Common myeloid progenitor, CD34-positive (primary cell): ENCODE measurements around the gene SLC40A1.

Experiments used
- CTCF ChIA-PET: fragments of 350-600 bp; sonication (Branson Sonifier 250); formaldehyde crosslinking; loops from one replicate; lab custom pipeline; 2021; ENCODE audit warnings: antibody characterized with exemption; lab: Charles Lee
- POLR2A ChIA-PET: fragments of 350-600 bp; sonication (Branson Sonifier 250); formaldehyde crosslinking; loops from one replicate; lab custom pipeline; 2021; ENCODE audit warnings: antibody characterized with exemption; lab: Charles Lee
- DNase-seq, 3 donors: peaks; one replicate each; pipeline versions ENCODE4 v3.0.0 to v3.0.0-alpha.2; 2013
- H3K27ac ChIP-seq, 2 experiments: 1 replicate in 1 of 2; 2 replicates in 1 of 2; pipeline ENCODE4 v1.7.0; 2013; ENCODE audit warnings: inconsistent platforms in 2 of 2, low read length in 2 of 2, mild to moderate bottlenecking in 2 of 2, low read depth in 1 of 2, moderate library complexity in 1 of 2; ENCODE audit not compliant: severe bottlenecking in 2 of 2, insufficient read depth in 1 of 2, poor library complexity in 1 of 2
- H3K27me3 ChIP-seq, 5 experiments: replicated peaks in 2 of 5; 1 replicate in 3 of 5; 2 replicates in 2 of 5; pipeline versions ENCODE4 v1.6.1 to v1.7.0; 2013; ENCODE audit warnings: low read length in 4 of 5, mild to moderate bottlenecking in 2 of 5, moderate library complexity in 2 of 5, inconsistent platforms in 1 of 5; ENCODE audit not compliant: insufficient read depth in 5 of 5, control insufficient read depth in 4 of 5
- H3K36me3 ChIP-seq, 4 experiments: 1 replicate in 2 of 4; 2 replicates in 2 of 4; pipeline versions ENCODE4 v1.6.1 to v1.7.0; 2013; ENCODE audit warnings: low read length in 3 of 4, control low read depth in 1 of 4, mild to moderate bottlenecking in 1 of 4; ENCODE audit not compliant: control insufficient read depth in 4 of 4, insufficient read depth in 4 of 4
- H3K4me1 ChIP-seq, 4 experiments: 1 replicate in 3 of 4; 2 replicates in 1 of 4; pipeline versions ENCODE4 v1.6.1 to v1.7.1; 2013; ENCODE audit warnings: low read length in 3 of 4, mild to moderate bottlenecking in 3 of 4, control low read depth in 1 of 4, inconsistent platforms in 1 of 4, moderate library complexity in 1 of 4; ENCODE audit not compliant: control insufficient read depth in 4 of 4, insufficient read depth in 4 of 4; ENCODE audit errors: control extremely low read depth in 1 of 4
- H3K4me3 ChIP-seq, 7 experiments: 1 replicate in 4 of 7; 2 replicates in 3 of 7; pipeline versions ENCODE4 v1.5.1 to v1.7.0; 2013; ENCODE audit warnings: mild to moderate bottlenecking in 7 of 7, low read length in 6 of 7, moderate library complexity in 6 of 7, inconsistent platforms in 2 of 7, low read depth in 2 of 7, control low read depth in 1 of 7; ENCODE audit not compliant: insufficient read depth in 4 of 7, control insufficient read depth in 1 of 7; ENCODE audit errors: extremely low read depth in 1 of 7
- H3K9me3 ChIP-seq, 5 experiments: 1 replicate in 4 of 5; 2 replicates in 1 of 5; pipeline versions ENCODE4 v1.6.1 to v1.7.1; 2013; ENCODE audit warnings: low read length in 4 of 5, mild to moderate bottlenecking in 2 of 5, inconsistent platforms in 1 of 5, low read depth in 1 of 5, moderate library complexity in 1 of 5; ENCODE audit not compliant: control insufficient read depth in 4 of 5, insufficient read depth in 2 of 5; ENCODE audit errors: control extremely low read depth in 1 of 5
- WGBS: methylation state at CpG from one replicate; pipeline ENCODE4 v1.1.5; 2013; ENCODE audit not compliant: insufficient coverage; 5-methylcytosine and 5-hydroxymethylcytosine counted together

SLC40A1 gene

GRCh38 chr2:189577121-189577520 lies 3.5 kb downstream of the SLC40A1 start:
- CTCF ChIA-PET = interaction anchor here (0.8 to 5.0 kb wide), 9 partner anchors 19 to 113 kb away, joined by 3 to 20 read pairs (median 3); partner anchors contain the start of gene ASNSD1
- H3K4me1 ChIP-seq = peaks cover 16 to 77% (median 31%) of the 10 kb centered on the region in 4 experiments
- H3K36me3 ChIP-seq = peaks cover 11 to 46% (median 32%) of the 10 kb centered on the region in 4 experiments
- H3K4me3 ChIP-seq = peak overlapping the region in 4 of 7 experiments; percentile 5 to 97 (median 64)
- POLR2A ChIA-PET = interaction anchor here (0.6 kb wide), 1 partner anchor 9 kb away, joined by 3 read pairs; no protein-coding TSS in a partner anchor
- no peaks in the 10 kb centered on the region for H3K27me3 ChIP-seq
- peak overlapping the region in 1 of 2 experiments; percentile 27 for H3K27ac ChIP-seq
- 100% methylated on average over 2 of the region's 5 CpGs for WGBS
- H3K9me3 ChIP-seq = no peaks in the 10 kb centered on the region
- DNase-seq = no peak

DNA sequence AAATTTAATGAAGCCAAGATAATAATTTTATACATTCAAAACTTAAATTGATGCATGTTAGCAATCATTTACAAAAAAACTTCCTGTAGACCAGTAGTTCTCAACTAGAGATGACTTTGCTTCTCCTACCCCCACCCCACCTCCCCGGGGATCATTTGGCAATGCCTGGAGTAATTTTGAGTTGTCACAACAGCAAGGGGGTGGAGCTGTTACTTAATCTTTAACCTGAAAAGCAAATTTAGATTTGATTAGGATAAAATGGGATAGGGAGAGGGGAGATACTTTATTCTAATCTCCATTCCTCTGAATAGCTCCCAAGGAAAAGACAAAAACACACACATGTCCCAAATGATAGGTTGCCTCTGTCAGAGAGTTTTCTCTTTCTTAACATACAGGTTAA lies 4.2 kb downstream of the SLC40A1 start:
- Histone ChIP-seq H3K27me3 (no peaks in the 10 kb centered on the region), H3K36me3 (peaks cover 12 to 53% (median 35%) of the 10 kb centered on the region in 4 experiments), H3K27ac (peak overlapping the region in 1 of 2 experiments; percentile 46), H3K4me1 (peaks cover 13 to 70% (median 27%) of the 10 kb centered on the region in 4 experiments), H3K4me3 (peak overlapping the region in 3 of 7 experiments; percentile 37 to 97 (median 86)), H3K9me3 (no peaks in the 10 kb centered on the region)
- peak in 1 of 3 donors; percentile 35 for DNase-seq
- CTCF ChIA-PET = interaction anchor here (0.9 to 5.0 kb wide), 7 partner anchors 36 to 112 kb away, joined by 3 to 20 read pairs (median 3); partner anchors contain the start of gene ASNSD1
- POLR2A ChIA-PET = interaction anchor here (0.6 kb wide), 1 partner anchor 9 kb away, joined by 3 read pairs; no protein-coding TSS in a partner anchor
- no CpG with 5 or more reads among the region's 1 CpG for WGBS

GRCh38 chr2:189574793-189575475 lies 5.7 kb downstream of the SLC40A1 start:
- Histone ChIP-seq H3K4me1 (peaks cover 8 to 67% (median 21%) of the 10 kb centered on the region in 4 experiments), H3K4me3 (peak overlapping the region in 2 of 7 experiments; percentile 9 to 42), H3K36me3 (peaks cover 12 to 67% (median 38%) of the 10 kb centered on the region in 4 experiments), H3K27ac (peak overlapping the region; percentile 2 to 56), H3K9me3 (no peaks in the 10 kb centered on the region), H3K27me3 (no peaks in the 10 kb centered on the region)
- ChIA-PET POLR2A (no interaction called here), CTCF (interaction anchor here (1.9 kb wide), 1 partner anchor 109 kb away, joined by 6 read pairs; no protein-coding TSS in a partner anchor)
- no peak for DNase-seq
- 48% methylated on average over 2 of the region's 5 CpGs for WGBS

DNA sequence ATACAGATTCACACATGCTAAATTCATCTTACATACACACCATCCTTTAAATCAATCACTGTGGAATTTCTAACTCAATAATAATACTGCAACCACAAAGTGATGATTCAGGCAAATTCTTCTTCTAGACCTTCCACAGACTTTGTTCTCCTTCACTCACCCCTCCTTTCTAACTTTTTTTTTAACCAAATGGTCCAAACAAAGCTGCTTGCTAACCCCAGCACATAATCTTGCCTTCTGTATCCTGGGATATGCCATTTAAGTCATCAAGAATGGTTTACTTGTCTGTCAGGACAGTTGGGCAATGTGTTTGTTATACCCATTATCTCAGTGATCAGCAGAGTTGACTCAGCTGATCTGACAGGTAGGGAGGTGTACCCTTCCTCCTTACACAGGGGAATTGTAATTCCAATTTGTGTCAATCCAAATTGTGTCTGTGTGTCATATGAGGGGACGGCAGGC lies 10.0 kb downstream of the SLC40A1 start:
- H3K36me3 ChIP-seq = peaks cover 20 to 89% (median 36%) of the 10 kb centered on the region in 4 experiments
- H3K4me1 ChIP-seq = peaks cover 9 to 34% (median 15%) of the 10 kb centered on the region in 4 experiments
- H3K27me3 ChIP-seq = no peaks in the 10 kb centered on the region
- ChIA-PET CTCF (interaction anchor here (0.5 to 1.6 kb wide), 4 partner anchors 11 to 102 kb away, joined by 3 to 4 read pairs (median 3); no protein-coding TSS in a partner anchor), POLR2A (interaction anchor here (0.8 kb wide), 1 partner anchor 127 kb away, joined by 5 read pairs; no protein-coding TSS in a partner anchor)
- WGBS = no CpG with 5 or more reads among the region's 1 CpG
- peak overlapping the region in 1 of 2 experiments; percentile 8 for H3K27ac ChIP-seq
- no peak overlapping the region for H3K4me3 ChIP-seq
- no peaks in the 10 kb centered on the region for H3K9me3 ChIP-seq
- DNase-seq = no peak

GRCh38 chr2:189569295-189569910 lies 11.2 kb downstream of the SLC40A1 start:
- Histone ChIP-seq H3K4me1 (peaks cover 9 to 23% (median 12%) of the 10 kb centered on the region in 4 experiments), H3K27me3 (no peaks in the 10 kb centered on the region), H3K36me3 (peaks cover 24 to 89% (median 32%) of the 10 kb centered on the region in 4 experiments), H3K4me3 (peak overlapping the region in 1 of 7 experiments; percentile 25), H3K27ac (peak overlapping the region in 1 of 2 experiments; percentile 28), H3K9me3 (no peaks in the 10 kb centered on the region)
- no peak for DNase-seq
- ChIA-PET POLR2A (no interaction called here), CTCF (interaction anchor here (1.1 to 2.2 kb wide), 5 partner anchors 9 to 101 kb away, joined by 3 to 5 read pairs (median 4); partner anchors contain the start of gene SLC40A1)
- no CpG with 5 or more reads among the region's 1 CpG for WGBS

DNA sequence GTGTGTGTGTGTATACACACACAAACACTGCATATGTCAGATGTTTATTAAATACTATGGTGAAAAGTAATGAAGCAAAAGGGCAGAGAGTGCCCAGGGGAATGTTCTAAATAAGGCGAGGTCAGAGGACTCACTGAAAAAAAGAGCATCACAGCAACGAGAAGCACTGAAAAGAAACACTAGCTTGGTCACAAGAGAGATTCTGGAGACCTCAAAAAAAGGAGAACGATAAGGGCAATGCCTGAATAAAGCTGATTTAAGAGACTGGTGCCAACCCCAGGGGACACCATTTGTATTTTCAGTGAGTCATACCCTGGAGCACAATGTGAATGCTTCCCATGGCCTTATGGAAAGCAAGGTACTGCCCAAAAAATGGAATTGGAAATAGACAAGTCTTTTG lies 14.5 kb downstream of the SLC40A1 start:
- ChIA-PET POLR2A (interaction anchor here (0.7 kb wide), 1 partner anchor 97 kb away, joined by 3 read pairs; no protein-coding TSS in a partner anchor), CTCF (interaction anchor here (1.1 to 2.2 kb wide), 3 partner anchors 59 to 85 kb away, joined by 4 to 7 read pairs (median 6); no protein-coding TSS in a partner anchor)
- Histone ChIP-seq H3K27ac (no peak overlapping the region), H3K4me3 (no peak overlapping the region), H3K4me1 (peaks cover 5 to 13% (median 9%) of the 10 kb centered on the region in 4 experiments), H3K36me3 (peaks cover 13 to 82% (median 35%) of the 10 kb centered on the region in 4 experiments), H3K27me3 (no peaks in the 10 kb centered on the region), H3K9me3 (no peaks in the 10 kb centered on the region)
- peak in 1 of 3 donors; percentile 16 for DNase-seq
- 88% methylated on average over 3 of the region's 3 CpGs for WGBS
